ENCODE results near the gene BCL2A1. TPM values are rescaled to one million over a fixed set of nuclear protein-coding genes. Genes with fewer than 3 reads are reported as not detected.

The BCL2A1 gene
- total and polyA plus RNA-seq, 2 of the 4 experiments (the other 2 are of a cell fraction): 2.3 to 4.5 TPM

DNA sequence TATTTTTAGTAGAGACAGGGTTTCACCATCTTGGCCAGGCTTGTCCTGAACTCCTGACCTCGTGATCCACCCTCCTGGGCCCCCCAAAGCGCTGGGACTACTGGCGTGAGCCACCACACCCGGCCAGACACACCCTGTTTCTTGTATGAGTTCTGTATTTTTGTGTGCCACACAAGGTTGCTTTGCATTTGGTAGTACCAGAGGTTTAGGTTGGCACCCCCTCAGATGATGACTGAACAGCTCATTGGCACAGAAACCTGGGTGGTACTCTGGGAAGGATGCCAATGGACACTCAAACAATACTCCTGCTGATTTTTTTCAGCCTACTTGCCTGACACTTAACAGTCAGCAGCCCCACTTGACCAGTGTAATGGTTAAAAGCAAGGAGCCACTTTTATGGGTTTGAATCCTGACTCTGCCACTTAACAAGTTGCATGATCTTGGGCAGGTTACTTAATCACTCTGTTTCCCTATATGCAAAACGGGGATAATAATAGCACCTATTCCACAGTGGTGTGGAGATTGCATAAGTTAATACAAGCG is 39.2 kb upstream of the BCL2A1 start:
- peak overlapping the region; percentile 77; the same call in 1 of the 2 replicates for H3K56ac ChIP-seq (ENCODE audit: extremely low read depth, insufficient read depth, low read length)
- H3K9me1 ChIP-seq (ENCODE audit: insufficient read depth, low read length): peaks cover 5% of the 10 kb centered on the region; the same call in 1 of the 2 replicates
- no peaks in the 10 kb centered on the region for H3K79me1 ChIP-seq (ENCODE audit: low read depth in 1 of 2, low read length in 2 of 2)
- peak overlapping the region; percentile 96 for H2AK5ac ChIP-seq (ENCODE audit: low read depth, low read length)
- ChIA-PET CTCF (no interaction called here), POLR2A (ENCODE audit: unreplicated experiment) (no interaction called here)
- peak overlapping the region; percentile 59 for H4K91ac ChIP-seq (ENCODE audit: insufficient read depth, low read depth, low read length)
- H3K4me2 ChIP-seq (ENCODE audit: low read depth, low read length): 0 out of 2 replicates have a peak overlapping the region, but pooled peaks have one; percentile 13
- peak overlapping the region; percentile 53 for H3K27ac ChIP-seq (ENCODE audit: insufficient read depth, low read length)
- 0 out of 2 replicates have a peak overlapping the region, but pooled peaks have one; percentile 11 for H3K9ac ChIP-seq (ENCODE audit: low read depth, low read length)
- H4K8ac ChIP-seq (ENCODE audit: low read depth in 2 of 2, low read length in 2 of 2): peak overlapping the region; percentile 21 to 66; a peak in 3 of 4 replicates
- H3K18ac ChIP-seq (ENCODE audit: low read depth, low read length): peak overlapping the region; percentile 75
- H3K9me3 ChIP-seq (ENCODE audit: control insufficient read depth, insufficient read depth, low read length): peaks cover 2% of the 10 kb centered on the region; the same call in 1 of the 2 replicates
- H3K4me3 ChIP-seq (ENCODE audit: insufficient read depth, low read depth, low read length): no peak overlapping the region
- no peak; the same call in 1 of the 2 replicates for ATAC-seq (ENCODE audit: low read depth)
- no peaks in the 10 kb centered on the region for H4K20me1 ChIP-seq (ENCODE audit: insufficient read depth, low read length)
- peak overlapping the region; percentile 85 for H3K14ac ChIP-seq (replicated peaks; ENCODE audit: low read depth, low read length)
- intact Hi-C loops (cut with micrococcal nuclease) (no loop called here), dilution Hi-C loops (cut with HindIII; ENCODE audit: low sequenced_read_pairs, unreplicated experiment) (no loop called here), in situ Hi-C loops (cut with MboI; ENCODE audit: low sequenced_read_pairs) (no loop called here)
- peak overlapping the region; percentile 91 for H3K4ac ChIP-seq (ENCODE audit: low read depth, low read length)
- no peak for DNase-seq
- no CpG with 5 or more reads among the region's 6 CpGs for WGBS, 2 experiments (ENCODE audit: extremely low coverage in 2 of 2, insufficient read length in 1 of 2)
- H2BK5ac ChIP-seq (ENCODE audit: low read depth, low read length, poor library complexity, severe bottlenecking): peak overlapping the region; percentile 97
- H2AFZ ChIP-seq (replicated peaks; ENCODE audit: low read length, poor library complexity): peak overlapping the region; percentile 41
- H3K27me3 ChIP-seq (ENCODE audit: control insufficient read depth, insufficient read depth, low read length): no peaks in the 10 kb centered on the region
- peak overlapping the region; percentile 91 for H2BK120ac ChIP-seq (ENCODE audit: low read depth, low read length)
- peak overlapping the region; percentile 96 for H2BK20ac ChIP-seq (ENCODE audit: low read depth, low read length)
- peak overlapping the region; percentile 72; the same call in 1 of the 2 replicates for H3K23ac ChIP-seq (ENCODE audit: low read depth, low read length)
- peak overlapping the region; percentile 97; the same call in 2 of the 3 replicates for H2BK15ac ChIP-seq (ENCODE audit: low read depth, low read length)
- H4K5ac ChIP-seq (ENCODE audit: low read depth, low read length): peak overlapping the region; percentile 81; the same call in 1 of the 2 replicates
- TF ChIP-seq, protein P1, sequence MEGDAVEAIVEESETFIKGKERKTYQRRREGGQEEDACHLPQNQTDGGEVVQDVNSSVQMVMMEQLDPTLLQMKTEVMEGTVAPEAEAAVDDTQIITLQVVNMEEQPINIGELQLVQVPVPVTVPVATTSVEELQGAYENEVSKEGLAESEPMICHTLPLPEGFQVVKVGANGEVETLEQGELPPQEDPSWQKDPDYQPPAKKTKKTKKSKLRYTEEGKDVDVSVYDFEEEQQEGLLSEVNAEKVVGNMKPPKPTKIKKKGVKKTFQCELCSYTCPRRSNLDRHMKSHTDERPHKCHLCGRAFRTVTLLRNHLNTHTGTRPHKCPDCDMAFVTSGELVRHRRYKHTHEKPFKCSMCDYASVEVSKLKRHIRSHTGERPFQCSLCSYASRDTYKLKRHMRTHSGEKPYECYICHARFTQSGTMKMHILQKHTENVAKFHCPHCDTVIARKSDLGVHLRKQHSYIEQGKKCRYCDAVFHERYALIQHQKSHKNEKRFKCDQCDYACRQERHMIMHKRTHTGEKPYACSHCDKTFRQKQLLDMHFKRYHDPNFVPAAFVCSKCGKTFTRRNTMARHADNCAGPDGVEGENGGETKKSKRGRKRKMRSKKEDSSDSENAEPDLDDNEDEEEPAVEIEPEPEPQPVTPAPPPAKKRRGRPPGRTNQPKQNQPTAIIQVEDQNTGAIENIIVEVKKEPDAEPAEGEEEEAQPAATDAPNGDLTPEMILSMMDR (conservative IDR thresholded peaks at IDR 0.05; ENCODE audit: low read depth, low read length): no peak
- no peak for TF ChIP-seq MXI1 (IDR thresholded peaks at IDR 0.05; ENCODE audit: borderline replicate concordance, low read depth, low read length)
- TF ChIP-seq POLR2A (IDR thresholded peaks at IDR 0.05; ENCODE audit: low read depth, low read length): no peak
- no peak for TF ChIP-seq CEBPB (IDR thresholded peaks at IDR 0.05; ENCODE audit: low read depth, low read length)
- no peak for TF ChIP-seq BHLHE40 (IDR thresholded peaks at IDR 0.05; ENCODE audit: low read depth, low read length)
- TF ChIP-seq, protein P2, sequence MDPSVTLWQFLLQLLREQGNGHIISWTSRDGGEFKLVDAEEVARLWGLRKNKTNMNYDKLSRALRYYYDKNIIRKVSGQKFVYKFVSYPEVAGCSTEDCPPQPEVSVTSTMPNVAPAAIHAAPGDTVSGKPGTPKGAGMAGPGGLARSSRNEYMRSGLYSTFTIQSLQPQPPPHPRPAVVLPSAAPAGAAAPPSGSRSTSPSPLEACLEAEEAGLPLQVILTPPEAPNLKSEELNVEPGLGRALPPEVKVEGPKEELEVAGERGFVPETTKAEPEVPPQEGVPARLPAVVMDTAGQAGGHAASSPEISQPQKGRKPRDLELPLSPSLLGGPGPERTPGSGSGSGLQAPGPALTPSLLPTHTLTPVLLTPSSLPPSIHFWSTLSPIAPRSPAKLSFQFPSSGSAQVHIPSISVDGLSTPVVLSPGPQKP (IDR thresholded peaks at IDR 0.05; ENCODE audit: borderline replicate concordance, low read depth, low read length): no peak
- no peak for TF ChIP-seq NFE2L2 (IDR thresholded peaks at IDR 0.05; ENCODE audit: low read depth, low read length)
- TF ChIP-seq RAD21 (IDR thresholded peaks at IDR 0.05; ENCODE audit: low read length): no peak
- no peak for TF ChIP-seq FOS (IDR thresholded peaks at IDR 0.05; ENCODE audit: low read depth, low read length)
- no peak for TF ChIP-seq MAFK (IDR thresholded peaks at IDR 0.05; ENCODE audit: low read depth, low read length)
- no peak for TF ChIP-seq CHD1 (IDR thresholded peaks at IDR 0.05; ENCODE audit: low read depth, low read length)
- TF ChIP-seq RCOR1 (IDR thresholded peaks at IDR 0.05; ENCODE audit: insufficient replicate concordance, low read length): no peak
- TF ChIP-seq MAZ (IDR thresholded peaks at IDR 0.05; ENCODE audit: borderline replicate concordance, low read depth, low read length): no peak
- no peak for TF ChIP-seq RFX5 (IDR thresholded peaks at IDR 0.05; ENCODE audit: low read depth, low read length)
- BruUV-seq (replicated peaks): no TSS peak
- H3K4me1 ChIP-seq (ENCODE audit: control insufficient read depth, insufficient read depth, low read length): peaks cover 5% of the 10 kb centered on the region
- H2AK9ac ChIP-seq (replicated peaks; ENCODE audit: low read depth, low read length, poor library complexity): peak overlapping the region; percentile 85
- no peaks in the 10 kb centered on the region for H3K36me3 ChIP-seq (ENCODE audit: control insufficient read depth, insufficient read depth, low read length)

All from IMR-90 (cell line).